ENCODE data around the gene DCAF11. TPM values are rescaled to one million over a fixed set of nuclear protein-coding genes. Genes with fewer than 3 reads are reported as not detected.

The DCAF11 gene
- total and polyA plus RNA-seq, 2 of the 13 experiments (the other 11 are each of a cell fraction or from before 2014, with no cell fraction given), result 150 to 257 TPM

GRCh38 chr14:24114532-24115421, at the start of gene DCAF11, which contains the start of gene NRL (continued):
- TF ChIP-seq CREBL2 (CRISPR knock-in tag; IDR thresholded peaks at IDR 0.05; ENCODE audit: borderline replicate concordance) (peak; percentile 99), GATAD1 (CRISPR knock-in tag; IDR thresholded peaks at IDR 0.05) (peak; percentile 91), SAP130 (CRISPR knock-in tag; IDR thresholded peaks at IDR 0.05; ENCODE audit: low read depth) (peak; percentile 99), ZNF777 (CRISPR knock-in tag; IDR thresholded peaks at IDR 0.05) (peak; percentile 72; the same call in 1 of the 2 replicates), ZNF484 (CRISPR knock-in tag; IDR thresholded peaks at IDR 0.05; ENCODE audit: borderline replicate concordance, low read depth) (no peak), MYNN (CRISPR knock-in tag; IDR thresholded peaks at IDR 0.05; ENCODE audit: low read depth) (peak; percentile 94), ZMYM3 (CRISPR knock-in tag; IDR thresholded peaks at IDR 0.05) (peak; percentile 92), ZNF572 (CRISPR knock-in tag; IDR thresholded peaks at IDR 0.05) (peak; percentile 86; the same call in 1 of the 2 replicates), PITX1 (CRISPR knock-in tag; IDR thresholded peaks at IDR 0.05) (peak; percentile 91), MLXIP (CRISPR knock-in tag; IDR thresholded peaks at IDR 0.05; ENCODE audit: borderline replicate concordance) (no peak), ZNF101 (CRISPR knock-in tag; IDR thresholded peaks at IDR 0.05; ENCODE audit: borderline replicate concordance, low read depth) (no peak), ZNF564 (CRISPR knock-in tag; IDR thresholded peaks at IDR 0.05) (no peak), ZZZ3 (CRISPR knock-in tag; IDR thresholded peaks at IDR 0.05; ENCODE audit: borderline replicate concordance) (peak; percentile 77), ATF1 (CRISPR knock-in tag; IDR thresholded peaks at IDR 0.05) (no peak), ZBTB7B (CRISPR knock-in tag; IDR thresholded peaks at IDR 0.05) (peak; percentile 77), NAIF1 (CRISPR knock-in tag; IDR thresholded peaks at IDR 0.05; ENCODE audit: borderline replicate concordance) (peak; percentile 99), TAF15 (IDR thresholded peaks at IDR 0.05; ENCODE audit: low read depth, low read length, poor library complexity, severe bottlenecking) (peak; percentile 96), ZBTB33 (CRISPR knock-in tag; IDR thresholded peaks at IDR 0.05) (peak; percentile 87), SMYD3 (CRISPR knock-in tag; IDR thresholded peaks at IDR 0.05) (peak; percentile 96; the same call in 1 of the 2 replicates), PAX8 (CRISPR knock-in tag; IDR thresholded peaks at IDR 0.05; ENCODE audit: borderline replicate concordance) (peak; percentile 83; the same call in 1 of the 2 replicates), ZNF296 (CRISPR knock-in tag; conservative IDR thresholded peaks at IDR 0.05) (no peak), HNRNPLL (IDR thresholded peaks at IDR 0.05; ENCODE audit: low read depth, low read length, poor library complexity, severe bottlenecking) (peak; percentile 97), HCFC1 (IDR thresholded peaks at IDR 0.05; ENCODE audit: low read depth, low read length) (peak; percentile 45), ZNF7 (CRISPR knock-in tag; IDR thresholded peaks at IDR 0.05) (peak; percentile 58; the same call in 1 of the 2 replicates), ARNTL (CRISPR knock-in tag; IDR thresholded peaks at IDR 0.05) (peak; percentile 94), TOPORS (CRISPR knock-in tag; IDR thresholded peaks at IDR 0.05) (peak; percentile 100)
